Epithelial cell of proximal tubule (primary cell): Measurements from ENCODE around the gene TRIM44. TPM values are rescaled to one million over a fixed set of nuclear protein-coding genes. Genes with fewer than 3 reads are reported as not detected.

ENCODE experiments used
- DNase-seq: peaks from one replicate; pipeline ENCODE4 v3.0.0-alpha.2; 2011; ENCODE audit warnings: low read depth
- H3K4me3 ChIP-seq: 2 replicates; pipeline ENCODE4 v1.5.1; 2011; ENCODE audit warnings: low read depth, mild to moderate bottlenecking, low read length
- total RNA-seq: library from RNA; depleted of rRNA; stranded (reverse); fragments of >200 nt; gene quantifications from 2 replicates; pipeline ENCODE4 v1.2.3, GENCODE V29; 2015
- TF ChIP-seq, protein P1 (sequence below): conservative IDR thresholded peaks from 2 replicates; pipeline ENCODE4 v1.5.1; 2012; ENCODE audit warnings: low read depth, mild to moderate bottlenecking, low read length

The TRIM44 gene
- total RNA-seq, 1 donor from 2014 or later = 42.1 TPM

GRCh38 chr11:35632301-35632700, 30.3 kb upstream of the TRIM44 start:
- H3K4me3 ChIP-seq = no peak overlapping the region
- TF ChIP-seq, protein P1, sequence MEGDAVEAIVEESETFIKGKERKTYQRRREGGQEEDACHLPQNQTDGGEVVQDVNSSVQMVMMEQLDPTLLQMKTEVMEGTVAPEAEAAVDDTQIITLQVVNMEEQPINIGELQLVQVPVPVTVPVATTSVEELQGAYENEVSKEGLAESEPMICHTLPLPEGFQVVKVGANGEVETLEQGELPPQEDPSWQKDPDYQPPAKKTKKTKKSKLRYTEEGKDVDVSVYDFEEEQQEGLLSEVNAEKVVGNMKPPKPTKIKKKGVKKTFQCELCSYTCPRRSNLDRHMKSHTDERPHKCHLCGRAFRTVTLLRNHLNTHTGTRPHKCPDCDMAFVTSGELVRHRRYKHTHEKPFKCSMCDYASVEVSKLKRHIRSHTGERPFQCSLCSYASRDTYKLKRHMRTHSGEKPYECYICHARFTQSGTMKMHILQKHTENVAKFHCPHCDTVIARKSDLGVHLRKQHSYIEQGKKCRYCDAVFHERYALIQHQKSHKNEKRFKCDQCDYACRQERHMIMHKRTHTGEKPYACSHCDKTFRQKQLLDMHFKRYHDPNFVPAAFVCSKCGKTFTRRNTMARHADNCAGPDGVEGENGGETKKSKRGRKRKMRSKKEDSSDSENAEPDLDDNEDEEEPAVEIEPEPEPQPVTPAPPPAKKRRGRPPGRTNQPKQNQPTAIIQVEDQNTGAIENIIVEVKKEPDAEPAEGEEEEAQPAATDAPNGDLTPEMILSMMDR = no peak
- DNase-seq = no peak

GRCh38 chr11:35633827-35634423, 28.6 kb upstream of the TRIM44 start:
- TF ChIP-seq, protein P1 = no peak
- no peak overlapping the region for H3K4me3 ChIP-seq
- no peak for DNase-seq

- no peak for DNase-seq
- no peak overlapping the region for H3K4me3 ChIP-seq
- TF ChIP-seq, protein P1 = no peak
These were observed 26.6 kb upstream of the TRIM44 start for GRCh38 chr11:35635933-35636332.

DNA sequence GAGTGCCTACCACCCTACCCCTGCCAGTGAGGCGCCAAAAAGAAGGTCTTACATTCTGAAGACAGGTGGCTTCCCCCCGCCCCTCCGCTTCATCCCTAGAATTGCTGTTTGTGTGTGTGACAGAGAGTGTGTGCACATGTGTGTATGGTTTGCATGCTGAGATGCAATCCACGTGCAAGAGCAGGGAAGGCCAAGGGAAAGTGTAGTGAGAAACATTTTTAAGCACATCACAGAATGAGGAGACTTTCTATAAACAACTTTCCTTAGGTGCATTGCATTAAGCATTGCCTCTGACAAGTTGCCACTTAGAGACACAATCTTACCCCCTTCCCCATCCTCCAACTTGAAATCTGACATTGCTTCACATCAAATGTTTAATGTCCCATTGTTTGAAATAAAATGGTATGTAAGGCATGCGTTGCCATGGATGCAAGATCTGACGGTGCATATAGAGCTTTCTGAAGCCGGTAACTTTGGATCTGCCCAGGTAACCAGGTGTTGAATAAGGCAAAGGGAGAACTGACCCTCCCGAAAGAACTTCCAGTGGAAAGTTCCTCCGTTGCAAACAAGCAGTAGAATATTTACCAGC, 22.9 kb upstream of the TRIM44 start:
- TF ChIP-seq, protein P1 = no peak
- no peak overlapping the region for H3K4me3 ChIP-seq
- no peak for DNase-seq

DNA sequence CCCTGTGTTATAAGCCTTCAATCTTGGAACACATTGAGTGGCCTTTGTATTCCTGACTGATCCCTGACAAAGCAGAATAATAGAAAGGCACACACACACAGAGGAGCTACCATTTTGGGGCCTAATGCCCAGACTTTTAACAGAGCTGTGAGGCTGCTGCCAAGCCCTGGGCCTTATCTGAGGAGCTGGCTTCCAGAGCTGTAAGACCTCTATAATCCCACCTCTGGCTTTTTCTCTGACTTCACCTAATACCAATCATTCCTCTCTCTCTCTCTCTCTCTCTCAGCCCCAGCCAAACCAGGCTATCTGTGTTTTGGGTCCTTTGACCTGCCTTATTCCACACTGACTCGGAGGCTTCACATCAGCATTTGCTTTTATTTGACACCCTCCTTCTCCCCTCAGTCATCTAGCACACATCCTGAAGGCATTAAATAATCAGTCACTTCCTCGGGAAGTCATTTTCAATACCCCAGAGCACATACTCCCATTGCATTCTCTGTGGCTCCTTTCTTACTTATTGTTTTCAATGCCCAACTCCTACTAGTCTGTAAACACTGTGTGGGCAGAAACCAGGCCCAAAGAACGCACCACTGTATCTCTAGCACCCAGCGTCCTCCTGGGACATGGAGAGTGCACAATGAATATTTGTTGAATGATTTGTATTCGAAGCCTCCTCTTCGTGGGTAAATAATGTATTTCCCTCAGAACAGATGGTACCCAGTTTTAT, 21.2 kb upstream of the TRIM44 start:
- no peak for DNase-seq
- H3K4me3 ChIP-seq = no peak overlapping the region
- TF ChIP-seq, protein P1 = no peak

GRCh38 chr11:35641964-35642363, 20.6 kb upstream of the TRIM44 start:
- H3K4me3 ChIP-seq = no peak overlapping the region
- TF ChIP-seq, protein P1 = no peak
- DNase-seq = no peak
